ENCODE results near the gene MAGEC3.
"Not testable (repeated sequence)": the region's sequence is repeated elsewhere in the genome, so short reads cannot be mapped to it uniquely, and the experiment has no call there.

The MAGEC3 gene

GRCh38 chrX:141838016-141838415 lies at the start of gene MAGEC3:
TSS of gene MAGEC3 (plus strand) at chrX:141838316. CDS start at chrX:141838316, 0 bp downstream.
- DNase-seq: no peak

- no peak for DNase-seq
Measured at GRCh38 chrX:141791856-141792255, 46.3 kb upstream of the MAGEC3 start.

GRCh38 chrX:141811438-141811837 lies 26.7 kb upstream of the MAGEC3 start:
- no peak for DNase-seq

GRCh38 chrX:141814213-141814857 lies 23.8 kb upstream of the MAGEC3 start:
- DNase-seq: no peak

- no peak for DNase-seq
Measured at GRCh38 chrX:141815904-141816303, 22.2 kb upstream of the MAGEC3 start.

- DNase-seq: no peak
Measured at GRCh38 chrX:141832247-141832646, 5.9 kb upstream of the MAGEC3 start.

GRCh38 chrX:141839856-141840255 lies 1.7 kb downstream of the MAGEC3 start:
- DNase-seq: no peak

- no peak for DNase-seq
Measured at GRCh38 chrX:141857479-141857878, 19.4 kb downstream of the MAGEC3 start.

GRCh38 chrX:141879616-141880015 lies 41.5 kb downstream of the MAGEC3 start:
- DNase-seq: no peak

GRCh38 chrX:141888811-141889210 lies 50.7 kb downstream of the MAGEC3 start:
- DNase-seq: not testable (repeated sequence)

- DNase-seq: no peak
Measured at GRCh38 chrX:141894733-141895132, 56.6 kb downstream of the MAGEC3 start.

GRCh38 chrX:141897690-141898089 lies 59.6 kb downstream of the MAGEC3 start:
- DNase-seq: no peak

GRCh38 chrX:141902366-141902765 lies 64.2 kb downstream of the MAGEC3 start:
- DNase-seq: no peak

- peak; percentile 1 for DNase-seq
Measured at GRCh38 chrX:141903400-141904155, 65.5 kb downstream of the MAGEC3 start, which contains the start of gene MAGEC1. TSS of gene MAGEC1 (plus strand) at chrX:141903894. CDS start at chrX:141905073, 1,179 bp downstream.

GRCh38 chrX:141904262-141904661 lies 66.1 kb downstream of the MAGEC3 start:
- DNase-seq: no peak

- no peak for DNase-seq
Measured at GRCh38 chrX:141917801-141918200, 79.7 kb downstream of the MAGEC3 start.

- DNase-seq: no peak
Measured at GRCh38 chrX:141924293-141924692, 86.2 kb downstream of the MAGEC3 start.

- no peak for DNase-seq
Measured at GRCh38 chrX:141928432-141928831, 90.3 kb downstream of the MAGEC3 start.

GRCh38 chrX:141934059-141934641 lies 96.0 kb downstream of the MAGEC3 start:
- DNase-seq: no peak

GRCh38 chrX:141935645-141936044 lies 97.5 kb downstream of the MAGEC3 start:
- DNase-seq: no peak

- DNase-seq: no peak
Measured at GRCh38 chrX:141936080-141936479, 98.0 kb downstream of the MAGEC3 start.

GRCh38 chrX:141941234-141941633 lies 103.1 kb downstream of the MAGEC3 start:
- DNase-seq: no peak

- DNase-seq: no peak
Measured at GRCh38 chrX:141945426-141945825, 107.3 kb downstream of the MAGEC3 start.

GRCh38 chrX:141947350-141947749 lies 109.2 kb downstream of the MAGEC3 start:
- no peak for DNase-seq

All from NCI-H446 treated with DMSO at 0.1 percent for 48 hours (cell line).